HepG2 (cell line): ENCODE results near the gene SULT1E1. TPM values are rescaled to one million over a fixed set of nuclear protein-coding genes. Genes with fewer than 3 reads are reported as not detected.

Experiments
- BCL6 ChIP-seq: IDR thresholded peaks from 2 replicates; pipeline ENCODE4 v1.6.1; 2016; ENCODE audit warnings: missing genetic modification reagents, missing compliant biosample characterization
- BRF2 ChIP-seq: sonication (generic); formaldehyde crosslinking; IDR thresholded peaks from 2 replicates; pipeline ENCODE4 v1.8.1; 2022; ENCODE audit warnings: mild to moderate bottlenecking, missing genetic modification reagents
- CTCF ChIP-seq: sonication (generic); formaldehyde crosslinking; IDR thresholded peaks from 2 replicates; pipeline ENCODE4 v1.5.0; 2020; ENCODE audit warnings: mild to moderate bottlenecking, missing genetic modification reagents, moderate library complexity
- IRF2 ChIP-seq: IDR thresholded peaks from 2 replicates; pipeline ENCODE4 v1.6.1; 2018; ENCODE audit warnings: missing genetic modification reagents, missing compliant biosample characterization
- KLF11 ChIP-seq: IDR thresholded peaks from 2 replicates; pipeline ENCODE4 v1.6.1; 2016; ENCODE audit warnings: missing compliant biosample characterization
- MED13 ChIP-seq: sonication (generic); formaldehyde crosslinking; IDR thresholded peaks from 2 replicates; pipeline ENCODE4 v1.5.0; 2020; ENCODE audit warnings: missing genetic modification reagents
- MTF1 ChIP-seq: sonication (generic); formaldehyde crosslinking; IDR thresholded peaks from 2 replicates; pipeline ENCODE4 v1.5.0; 2020; ENCODE audit warnings: missing genetic modification reagents
- NFYB ChIP-seq: sonication (generic); formaldehyde crosslinking; IDR thresholded peaks from 2 replicates; pipeline ENCODE4 v1.4.0; 2020; ENCODE audit warnings: missing genetic modification reagents
- PTBP1 ChIP-seq: fragments of 200-400 bp; formaldehyde crosslinking; IDR thresholded peaks from 2 replicates; pipeline ENCODE4 v1.6.1; 2018; ENCODE audit warnings: low read length, low read depth; ENCODE audit not compliant: poor library complexity, severe bottlenecking
- RBFOX2 ChIP-seq: fragments of 200-400 bp; formaldehyde crosslinking; IDR thresholded peaks from 2 replicates; pipeline ENCODE4 v1.6.1; 2017; ENCODE audit warnings: low read depth, mild to moderate bottlenecking, low read length
- RBM39 ChIP-seq: fragments of 200-400 bp; formaldehyde crosslinking; IDR thresholded peaks from one replicate; pipeline ENCODE4 v1.6.1; 2018; ENCODE audit warnings: antibody characterized with exemption, mild to moderate bottlenecking, low read depth, low read length; ENCODE audit not compliant: poor library complexity, severe bottlenecking
- SMARCE1 ChIP-seq: fragments of 450-650 bp; IDR thresholded peaks from 2 replicates; pipeline ENCODE4 v1.6.1; 2017; ENCODE audit warnings: borderline replicate concordance
- SNAI1 ChIP-seq: sonication (generic); formaldehyde crosslinking; IDR thresholded peaks from 2 replicates; pipeline ENCODE4 v1.5.0; 2020; ENCODE audit warnings: mild to moderate bottlenecking, missing genetic modification reagents, borderline replicate concordance
- ZNF225 ChIP-seq: sonication (generic); formaldehyde crosslinking; IDR thresholded peaks from 2 replicates; pipeline ENCODE4 v1.4.0; 2020; ENCODE audit warnings: mild to moderate bottlenecking, missing genetic modification reagents
- ZNF562 ChIP-seq: sonication (generic); formaldehyde crosslinking; IDR thresholded peaks from 2 replicates; pipeline ENCODE4 v1.8.0; 2022; ENCODE audit warnings: missing genetic modification reagents, borderline replicate concordance
- polyA plus RNA-seq, 8 experiments: library from polyadenylated mRNA; depleted of rRNA in 3 of 8; stranded (reverse) in 7 of 8; unstranded in 1 of 8; fragments of >200 nt; fragmentation: Illumina TruSeq in 4 of 8; extraction: Trizol in 4 of 8; gene quantifications; 2 replicates each; pipeline versions ENCODE4 v1.2.1 to v1.2.3, GENCODE V29; 2011 to 2016; ENCODE audit warnings: low read depth in 4 of 8, missing spikeins in 1 of 8, mixed read lengths in 1 of 8; ENCODE audit not compliant: insufficient read depth in 1 of 8
- total RNA-seq, 5 experiments: library from RNA; depleted of rRNA; stranded (reverse); fragments of >200 nt; fragmentation: Illumina TruSeq; extraction: Trizol; gene quantifications; 2 replicates each; pipeline ENCODE4 v1.2.3, GENCODE V29; 2016; ENCODE audit warnings: low read depth in 1 of 5

Gene SULT1E1
- total and polyA plus RNA-seq, 2 of the 13 experiments (the other 11 are each of a cell fraction or from before 2014, with no cell fraction given) = 1.7 to 3.9 TPM

- TF ChIP-seq ZNF225 (CRISPR knock-in tag) (no peak), CTCF (CRISPR knock-in tag) (no peak), SMARCE1 (no peak), MTF1 (no peak), BRF2 (CRISPR knock-in tag) (no peak), KLF11 (CRISPR knock-in tag) (no peak), SNAI1 (no peak), BCL6 (CRISPR knock-in tag) (no peak), PTBP1 (no peak), RBFOX2 (no peak), ZNF562 (CRISPR knock-in tag) (no peak), RBM39 (no peak), IRF2 (CRISPR knock-in tag) (no peak), NFYB (CRISPR knock-in tag) (no peak), MED13 (CRISPR knock-in tag) (no peak)
- TF ChIP-seq, all 625 proteins: peak for 28
Observed at GRCh38 chr4:69876071-69876470, 16.1 kb upstream of the SULT1E1 start (continued).
